Activated CD4-positive, alpha-beta memory T cell treated with anti-CD3 and anti-CD28 coated beads, Interleukin-2, amount 10 ng/mL, durations not matched to agents 7 days and 5 days (primary cell): ENCODE results near the gene AGO3. TPM values are rescaled to one million over a fixed set of nuclear protein-coding genes. Genes with fewer than 3 reads are reported as not detected.
"Not testable (repeated sequence)": the region's sequence is repeated elsewhere in the genome, so short reads cannot be mapped to it uniquely, and the experiment has no call there.

Experiments
- CTCF ChIA-PET: fragments of 350-600 bp; sonication (Branson Sonifier 250); formaldehyde crosslinking; loops from one replicate; lab custom pipeline; 2021; ENCODE audit warnings: antibody characterized with exemption, inconsistent platforms; lab: Charles Lee
- POLR2A ChIA-PET: fragments of 350-600 bp; sonication (Branson Sonifier 250); formaldehyde crosslinking; loops from one replicate; lab custom pipeline; 2021; ENCODE audit warnings: antibody characterized with exemption; lab: Charles Lee
- DNase-seq: peaks from one replicate; pipeline ENCODE4 v3.0.0-alpha.2; 2020
- H3K27ac Mint-ChIP-seq: one replicate; pipeline ENCODE4 v1.8.0; 2021; ENCODE audit warnings: mild to moderate bottlenecking, mixed read lengths
- H3K27me3 Mint-ChIP-seq: one replicate; pipeline ENCODE4 v1.8.0; 2021; ENCODE audit warnings: mixed read lengths
- H3K36me3 Mint-ChIP-seq: one replicate; pipeline ENCODE4 v1.8.0; 2021; ENCODE audit warnings: low read depth, mixed read lengths
- H3K4me1 Mint-ChIP-seq: one replicate; pipeline ENCODE4 v1.8.0; 2021; ENCODE audit warnings: mixed read lengths
- H3K4me3 Mint-ChIP-seq: one replicate; pipeline ENCODE4 v1.8.0; 2021; ENCODE audit warnings: mild to moderate bottlenecking, mixed read lengths
- H3K9me3 Mint-ChIP-seq: one replicate; pipeline ENCODE4 v1.8.0; 2021; ENCODE audit warnings: mixed read lengths
- total RNA-seq, 2 experiments: library from RNA; stranded (reverse); gene quantifications; one replicate each; pipeline ENCODE4 v1.2.3, GENCODE V29; 2021

AGO3 gene
- total RNA-seq, 2 experiments from 2014 or later = 22.2 to 22.8 TPM

DNA sequence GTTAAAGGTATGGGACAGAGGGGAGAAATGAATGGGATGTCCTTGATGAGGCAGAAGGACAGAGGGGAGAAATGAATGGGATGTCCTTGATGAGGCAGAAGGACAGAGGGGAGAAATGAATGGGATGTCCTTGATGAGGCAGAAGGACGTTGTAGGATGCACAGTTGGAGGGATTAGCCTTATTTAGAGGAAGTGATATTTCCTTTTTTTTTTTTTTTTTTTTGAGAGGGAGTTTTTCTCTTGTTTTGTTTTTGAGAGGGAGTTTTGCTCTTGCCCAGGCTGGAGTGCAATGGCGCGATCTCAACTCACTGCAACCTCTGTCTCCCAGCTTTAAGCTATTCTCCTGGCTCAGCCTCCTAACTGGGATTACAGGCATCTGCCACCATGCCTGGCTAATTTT lies 41.9 kb upstream of the AGO3 start:
- POLR2A ChIA-PET, H3K27me3 Mint-ChIP-seq, H3K9me3 Mint-ChIP-seq, H3K27ac Mint-ChIP-seq, H3K4me3 Mint-ChIP-seq, DNase-seq: not testable (repeated sequence)
- Mint-ChIP-seq H3K4me1 (peaks cover 33% of the 10 kb centered on the region), H3K36me3 (peaks cover 18% of the 10 kb centered on the region)
- CTCF ChIA-PET = interaction anchor here (1.1 to 2.5 kb wide), 3 partner anchors 8 to 11 kb away, joined by 3 to 6 read pairs (median 4); no protein-coding TSS in a partner anchor

DNA sequence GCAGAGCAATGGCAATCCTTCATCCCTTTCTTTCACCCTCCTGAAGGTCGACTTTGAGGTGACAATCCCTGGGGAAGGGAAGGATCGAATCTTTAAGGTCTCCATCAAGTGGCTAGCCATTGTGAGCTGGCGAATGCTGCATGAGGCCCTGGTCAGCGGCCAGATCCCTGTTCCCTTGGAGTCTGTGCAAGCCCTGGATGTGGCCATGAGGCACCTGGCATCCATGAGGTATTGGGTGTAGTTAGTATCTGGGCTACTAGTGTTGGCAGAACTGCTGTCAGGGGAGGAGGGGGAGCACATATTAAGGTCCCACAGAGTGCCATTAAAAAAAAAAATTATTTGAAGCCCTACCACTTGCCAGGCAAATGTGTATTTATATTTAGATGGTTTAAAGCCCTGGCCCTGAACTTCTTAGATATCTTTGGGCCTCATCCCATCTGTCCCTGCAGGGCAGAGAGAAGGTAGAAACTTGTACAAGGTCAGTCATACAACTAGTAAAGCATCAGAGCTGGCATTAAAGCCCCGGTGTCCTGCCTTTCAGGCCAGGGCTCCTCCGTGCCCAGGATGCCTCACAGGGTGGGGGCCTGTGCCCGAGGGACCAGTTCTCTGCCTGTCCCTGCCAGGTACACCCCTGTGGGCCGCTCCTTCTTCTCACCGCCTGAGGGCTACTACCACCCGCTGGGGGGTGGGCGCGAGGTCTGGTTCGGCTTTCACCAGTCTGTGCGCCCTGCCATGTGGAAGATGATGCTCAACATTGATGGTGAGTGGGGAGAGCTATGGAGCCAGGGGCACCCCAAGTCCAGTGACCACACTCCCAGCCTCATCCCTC lies 37.6 kb upstream of the AGO3 start:
- Mint-ChIP-seq H3K36me3 (peaks cover 34% of the 10 kb centered on the region), H3K4me3 (no peak overlapping the region), H3K4me1 (peaks cover 4% of the 10 kb centered on the region), H3K9me3 (no peaks in the 10 kb centered on the region), H3K27me3 (no peaks in the 10 kb centered on the region), H3K27ac (no peak overlapping the region)
- POLR2A ChIA-PET = interaction anchor here (1.6 to 1.7 kb wide), 2 partner anchors 10 to 123 kb away, joined by 4 to 6 read pairs; partner anchors contain the start of genes AGO1 and CLSPN
- no peak for DNase-seq
- CTCF ChIA-PET = no interaction called here

GRCh38 chr1:35894183-35894582 lies 36.7 kb upstream of the AGO3 start:
- H3K27me3 Mint-ChIP-seq = no peaks in the 10 kb centered on the region
- no peaks in the 10 kb centered on the region for H3K9me3 Mint-ChIP-seq
- peaks cover 32% of the 10 kb centered on the region for H3K36me3 Mint-ChIP-seq
- H3K4me3 Mint-ChIP-seq = no peak overlapping the region
- ChIA-PET CTCF (no interaction called here), POLR2A (interaction anchor here (1.6 kb wide), 1 partner anchor 11 kb away, joined by 6 read pairs; the partner anchor contains the start of gene AGO1)
- peaks cover 4% of the 10 kb centered on the region for H3K4me1 Mint-ChIP-seq
- DNase-seq = no peak
- H3K27ac Mint-ChIP-seq = no peak overlapping the region

- Mint-ChIP-seq H3K4me1 (peaks cover 4% of the 10 kb centered on the region), H3K36me3 (peaks cover 33% of the 10 kb centered on the region), H3K27ac (no peak overlapping the region), H3K4me3 (no peak overlapping the region), H3K27me3 (no peaks in the 10 kb centered on the region), H3K9me3 (no peaks in the 10 kb centered on the region)
- POLR2A ChIA-PET = interaction anchor here (1.3 kb wide), 1 partner anchor 12 kb away, joined by 4 read pairs; the partner anchor contains the start of gene AGO1
- DNase-seq = no peak
- CTCF ChIA-PET = interaction anchor here (0.6 to 1.4 kb wide), 2 partner anchors 12 to 51 kb away, joined by 3 to 7 read pairs; partner anchors contain the start of gene AGO1
Measured at GRCh38 chr1:35894656-35895055, 36.2 kb upstream of the AGO3 start.

DNA sequence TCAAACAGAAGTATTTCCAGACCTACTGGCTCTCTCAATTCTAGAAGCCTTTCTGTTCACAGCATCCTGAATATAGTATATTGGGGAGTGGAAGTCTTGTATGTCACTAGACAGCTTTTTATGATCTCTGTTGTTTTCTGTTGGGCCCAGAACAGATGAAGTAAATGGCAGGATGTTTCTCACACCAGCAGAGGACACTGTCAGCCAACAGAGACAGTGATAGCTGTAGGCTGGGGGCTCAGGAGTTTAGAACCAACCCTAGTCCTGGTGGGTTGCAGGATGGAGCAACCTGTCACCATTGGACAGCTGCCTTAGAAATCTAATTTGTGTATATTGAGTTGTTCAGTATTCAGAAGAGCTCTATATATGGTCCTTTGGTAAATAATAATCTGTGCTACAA lies 31.0 kb upstream of the AGO3 start:
- ChIA-PET CTCF (interaction anchor here (0.8 to 1.1 kb wide), 3 partner anchors 11 to 187 kb away, joined by 3 read pairs; partner anchors contain the start of gene AGO1), POLR2A (interaction anchor here (0.6 kb wide), 1 partner anchor 30 kb away, joined by 3 read pairs; no protein-coding TSS in a partner anchor)
- DNase-seq = no peak
- H3K4me1 Mint-ChIP-seq = no peaks in the 10 kb centered on the region
- H3K36me3 Mint-ChIP-seq = peaks cover 20% of the 10 kb centered on the region
- no peak overlapping the region for H3K27ac Mint-ChIP-seq
- H3K27me3 Mint-ChIP-seq = no peaks in the 10 kb centered on the region
- no peaks in the 10 kb centered on the region for H3K9me3 Mint-ChIP-seq
- no peak overlapping the region for H3K4me3 Mint-ChIP-seq

GRCh38 chr1:35901235-35901634 lies 29.7 kb upstream of the AGO3 start:
- no peak overlapping the region for H3K4me3 Mint-ChIP-seq
- H3K4me1 Mint-ChIP-seq = no peaks in the 10 kb centered on the region
- ChIA-PET CTCF (no interaction called here), POLR2A (no interaction called here)
- no peaks in the 10 kb centered on the region for H3K9me3 Mint-ChIP-seq
- DNase-seq = no peak
- H3K27ac Mint-ChIP-seq = no peak overlapping the region
- H3K27me3 Mint-ChIP-seq = no peaks in the 10 kb centered on the region
- peaks cover 11% of the 10 kb centered on the region for H3K36me3 Mint-ChIP-seq

DNA sequence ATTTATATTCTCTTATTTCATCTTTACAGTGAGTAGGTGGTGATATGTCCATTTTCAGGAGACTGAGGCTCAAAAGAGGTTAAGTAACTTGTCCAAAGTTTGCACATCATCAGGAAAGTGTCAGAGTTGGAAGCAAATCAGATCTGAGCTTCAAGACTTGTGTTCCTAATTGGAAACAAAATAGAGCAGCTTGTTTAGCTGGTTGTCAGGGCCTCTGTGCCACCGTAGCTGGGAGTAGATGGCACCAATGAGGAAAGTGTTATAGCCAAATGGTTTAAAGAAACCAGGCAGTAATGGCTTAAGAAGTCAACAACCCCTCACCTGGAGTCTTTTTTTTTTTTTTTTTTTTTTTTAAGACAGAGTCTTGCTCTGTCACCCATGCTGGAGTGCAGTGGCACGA lies 28.2 kb upstream of the AGO3 start:
- peaks cover 14% of the 10 kb centered on the region for H3K36me3 Mint-ChIP-seq
- no peak for DNase-seq
- ChIA-PET POLR2A (no interaction called here), CTCF (interaction anchor here (0.6 to 1.0 kb wide), 2 partner anchors 20 to 190 kb away, joined by 3 to 4 read pairs; partner anchors contain the start of gene AGO1)
- H3K4me3 Mint-ChIP-seq = no peak overlapping the region
- H3K9me3 Mint-ChIP-seq = no peaks in the 10 kb centered on the region
- H3K4me1 Mint-ChIP-seq = no peaks in the 10 kb centered on the region
- no peak overlapping the region for H3K27ac Mint-ChIP-seq
- no peaks in the 10 kb centered on the region for H3K27me3 Mint-ChIP-seq

DNA sequence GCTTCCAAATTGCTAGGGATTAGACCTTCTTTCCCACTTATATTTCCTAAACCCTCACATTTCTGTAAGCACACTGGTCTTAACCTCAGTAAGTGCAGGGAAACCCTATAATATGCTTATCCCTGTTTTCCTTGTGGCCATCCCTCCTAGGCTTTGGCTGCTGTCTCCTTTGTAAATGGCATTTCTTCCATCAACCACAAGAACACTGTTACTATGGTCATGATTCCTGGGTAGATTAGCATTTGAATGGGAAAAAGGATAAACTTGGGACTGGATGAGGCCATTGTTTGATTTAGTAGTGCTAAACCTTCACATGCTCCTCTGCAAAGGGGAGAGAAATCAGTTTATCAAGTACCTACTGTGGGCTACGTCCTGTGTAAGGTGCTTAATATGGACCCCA lies 16.2 kb upstream of the AGO3 start:
- H3K9me3 Mint-ChIP-seq = no peaks in the 10 kb centered on the region
- H3K4me3 Mint-ChIP-seq = no peak overlapping the region
- ChIA-PET CTCF (no interaction called here), POLR2A (no interaction called here)
- peaks cover 51% of the 10 kb centered on the region for H3K36me3 Mint-ChIP-seq
- DNase-seq = no peak
- H3K27me3 Mint-ChIP-seq = no peaks in the 10 kb centered on the region
- no peaks in the 10 kb centered on the region for H3K4me1 Mint-ChIP-seq
- no peak overlapping the region for H3K27ac Mint-ChIP-seq

- no peak for DNase-seq
- no peaks in the 10 kb centered on the region for H3K27me3 Mint-ChIP-seq
- H3K4me3 Mint-ChIP-seq = no peak overlapping the region
- H3K9me3 Mint-ChIP-seq = no peaks in the 10 kb centered on the region
- no peak overlapping the region for H3K27ac Mint-ChIP-seq
- ChIA-PET CTCF (no interaction called here), POLR2A (no interaction called here)
- no peaks in the 10 kb centered on the region for H3K4me1 Mint-ChIP-seq
- H3K36me3 Mint-ChIP-seq = peaks cover 56% of the 10 kb centered on the region
Measured at GRCh38 chr1:35915693-35916092, 15.2 kb upstream of the AGO3 start.

GRCh38 chr1:35923791-35924221 lies 7.1 kb upstream of the AGO3 start:
- CTCF ChIA-PET = interaction anchor here (1.7 kb wide), 1 partner anchor 41 kb away, joined by 4 read pairs; the partner anchor contains the start of gene AGO1
- Mint-ChIP-seq H3K27ac (no peak overlapping the region), H3K4me1 (no peaks in the 10 kb centered on the region), H3K27me3 (no peaks in the 10 kb centered on the region), H3K4me3 (no peak overlapping the region), H3K36me3 (peaks cover 9% of the 10 kb centered on the region), H3K9me3 (no peaks in the 10 kb centered on the region)
- POLR2A ChIA-PET = no interaction called here
- no peak for DNase-seq

DNA sequence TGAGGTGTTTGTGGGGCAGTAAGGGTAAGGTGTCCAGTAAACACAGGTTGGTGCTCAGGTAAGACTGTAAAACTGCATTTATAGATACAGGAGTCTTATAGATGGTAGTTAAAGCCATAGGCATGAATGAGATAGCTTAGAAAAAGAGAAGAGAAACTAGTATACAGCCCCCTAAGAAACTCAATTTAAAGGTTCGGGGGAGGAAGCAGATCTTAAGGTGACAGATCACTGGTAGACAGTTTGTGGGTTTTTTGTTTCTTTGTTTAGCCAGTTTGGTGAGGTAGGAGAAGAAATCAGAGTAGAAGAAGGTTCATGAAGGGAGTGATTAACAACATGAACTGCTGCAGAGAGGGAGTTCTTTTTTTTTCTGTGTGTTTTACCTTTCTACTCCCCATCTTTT lies 6.1 kb upstream of the AGO3 start:
- no peaks in the 10 kb centered on the region for H3K9me3 Mint-ChIP-seq
- no peak overlapping the region for H3K27ac Mint-ChIP-seq
- H3K4me1 Mint-ChIP-seq = peaks cover 2% of the 10 kb centered on the region
- CTCF ChIA-PET = no interaction called here
- POLR2A ChIA-PET = no interaction called here
- DNase-seq = no peak
- no peak overlapping the region for H3K4me3 Mint-ChIP-seq
- H3K27me3 Mint-ChIP-seq = no peaks in the 10 kb centered on the region
- H3K36me3 Mint-ChIP-seq = peaks cover 5% of the 10 kb centered on the region

- H3K4me1 Mint-ChIP-seq = peaks cover 6% of the 10 kb centered on the region
Measured at GRCh38 chr1:35925741-35926140, 5.2 kb upstream of the AGO3 start.

DNA sequence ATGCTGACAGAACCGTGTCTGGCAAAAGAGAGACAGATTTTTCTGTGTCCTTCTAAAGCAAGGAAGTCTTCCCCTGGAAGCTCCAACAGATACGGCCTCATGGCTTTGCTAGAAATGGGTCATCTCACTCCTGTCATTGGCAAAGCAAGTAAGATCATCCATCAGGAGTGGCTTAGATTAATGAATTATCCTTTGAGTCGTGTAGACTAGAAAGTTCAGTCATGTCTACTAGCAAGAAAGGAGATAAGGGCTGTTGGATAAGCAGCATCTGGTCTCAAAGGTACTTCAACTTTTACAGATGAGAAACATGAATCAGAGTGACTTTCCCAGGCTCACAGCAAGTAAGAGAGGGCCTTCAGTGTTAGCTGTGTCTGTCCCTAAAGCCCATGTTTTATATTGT lies 3.4 kb upstream of the AGO3 start:
- Mint-ChIP-seq H3K4me1 (peaks cover 15% of the 10 kb centered on the region), H3K4me3 (no peak overlapping the region), H3K36me3 (no peaks in the 10 kb centered on the region), H3K27ac (no peak overlapping the region), H3K27me3 (no peaks in the 10 kb centered on the region), H3K9me3 (no peaks in the 10 kb centered on the region)
- no peak for DNase-seq
- ChIA-PET POLR2A (interaction anchor here (1.2 kb wide), 1 partner anchor 158 kb away, joined by 4 read pairs; the partner anchor contains the start of gene CLSPN), CTCF (interaction anchor here (1.5 to 1.9 kb wide), 2 partner anchors 11 to 44 kb away, joined by 3 to 7 read pairs; partner anchors contain the start of gene AGO1)

More at GRCh38 chr1:35925741-35926140, 5.2 kb upstream of the AGO3 start:
- DNase-seq = no peak
- no peak overlapping the region for H3K4me3 Mint-ChIP-seq
- no peaks in the 10 kb centered on the region for H3K36me3 Mint-ChIP-seq
- POLR2A ChIA-PET = no interaction called here
- no peaks in the 10 kb centered on the region for H3K27me3 Mint-ChIP-seq
- H3K27ac Mint-ChIP-seq = no peak overlapping the region
- H3K9me3 Mint-ChIP-seq = no peaks in the 10 kb centered on the region
- CTCF ChIA-PET = interaction anchor here (0.6 kb wide), 1 partner anchor 17 kb away, joined by 3 read pairs; no protein-coding TSS in a partner anchor
